Hematopoietic multipotent progenitor cell treated with erythropoietin and hydrocortisone succinate and interleukin-3 and kit ligand, for 8 days (in vitro differentiated cells): ENCODE data around the gene NPHP4.
"Not testable (repeated sequence)": the region's sequence is repeated elsewhere in the genome, so short reads cannot be mapped to it uniquely, and the experiment has no call there.

Source experiments
- DNase-seq: peaks from one replicate; pipeline ENCODE4 v3.0.0-alpha.2; 2015

NPHP4 gene

GRCh38 chr1:5908461-5909375, 83.5 kb downstream of the NPHP4 start:
- no peak for DNase-seq

GRCh38 chr1:5907966-5908365, 84.3 kb downstream of the NPHP4 start:
- DNase-seq, result no peak

GRCh38 chr1:5907386-5907785, 84.8 kb downstream of the NPHP4 start:
- DNase-seq, result no peak

- no peak for DNase-seq
Measured at GRCh38 chr1:5906966-5907365, 85.3 kb downstream of the NPHP4 start.

GRCh38 chr1:5906116-5906515, 86.1 kb downstream of the NPHP4 start:
- no peak for DNase-seq

- no peak for DNase-seq
Measured at GRCh38 chr1:5905436-5905835, 86.8 kb downstream of the NPHP4 start.

GRCh38 chr1:5904551-5904950, 87.7 kb downstream of the NPHP4 start:
- DNase-seq, result no peak

GRCh38 chr1:5903680-5904079, 88.5 kb downstream of the NPHP4 start:
- DNase-seq, result no peak

- DNase-seq, result no peak
Measured at GRCh38 chr1:5903031-5903430, 89.2 kb downstream of the NPHP4 start.

GRCh38 chr1:5901841-5902240, 90.4 kb downstream of the NPHP4 start:
- no peak for DNase-seq

- DNase-seq, result no peak
Measured at GRCh38 chr1:5901150-5901549, 91.1 kb downstream of the NPHP4 start.

GRCh38 chr1:5898266-5898665, 94.0 kb downstream of the NPHP4 start:
- no peak for DNase-seq

- DNase-seq, result no peak
Measured at GRCh38 chr1:5896706-5897660, 95.2 kb downstream of the NPHP4 start.

GRCh38 chr1:5895446-5896406, 96.5 kb downstream of the NPHP4 start:
- DNase-seq, result no peak

GRCh38 chr1:5893699-5894278, 98.4 kb downstream of the NPHP4 start:
- DNase-seq, result not testable (repeated sequence)

- no peak for DNase-seq
Measured at GRCh38 chr1:5892329-5892728, 99.9 kb downstream of the NPHP4 start.

- no peak for DNase-seq
Measured at GRCh38 chr1:5891736-5892135, 100.5 kb downstream of the NPHP4 start.

- DNase-seq, result no peak
Measured at GRCh38 chr1:5891137-5891536, 101.1 kb downstream of the NPHP4 start.

- no peak for DNase-seq
Measured at GRCh38 chr1:5890346-5891106, 101.7 kb downstream of the NPHP4 start.

- DNase-seq, result no peak
Measured at GRCh38 chr1:5889901-5890300, 102.3 kb downstream of the NPHP4 start.

GRCh38 chr1:5889462-5889861, 102.8 kb downstream of the NPHP4 start:
- no peak for DNase-seq
